ENCODE measurements around the gene TEDDM1. TPM values are rescaled to one million over a fixed set of nuclear protein-coding genes. Genes with fewer than 3 reads are reported as not detected.
"Not testable (repeated sequence)": the region's sequence is repeated elsewhere in the genome, so short reads cannot be mapped to it uniquely, and the experiment has no call there.

TEDDM1 gene
- total and polyA plus RNA-seq, 10 of the 15 experiments (the other 5 are each of a cell fraction or from before 2014, with no cell fraction given) = 0.11 TPM; not detected in 9

DNA sequence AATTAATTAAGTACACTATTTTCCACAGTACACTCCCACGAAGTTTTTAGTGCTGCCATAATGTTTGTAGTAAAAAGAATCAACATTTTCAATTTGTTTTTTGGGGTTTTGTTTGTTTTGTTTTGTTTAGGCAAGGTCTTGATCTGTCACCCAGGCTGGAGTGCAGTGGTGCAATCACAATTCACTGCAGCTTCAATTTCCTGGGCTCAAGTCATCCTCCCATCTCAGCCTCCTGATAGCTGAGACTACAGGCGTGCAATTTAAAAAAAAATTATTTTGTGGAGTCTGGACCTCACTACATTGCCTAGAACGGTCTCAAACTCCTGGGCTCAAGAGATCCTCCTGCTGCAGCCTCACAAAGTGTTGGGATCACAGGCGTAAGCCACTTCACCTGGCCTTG is 20.3 kb downstream of the TEDDM1 start:
- intact Hi-C loops (cut with micrococcal nuclease; ENCODE audit: unreplicated experiment) = no loop called here

DNA sequence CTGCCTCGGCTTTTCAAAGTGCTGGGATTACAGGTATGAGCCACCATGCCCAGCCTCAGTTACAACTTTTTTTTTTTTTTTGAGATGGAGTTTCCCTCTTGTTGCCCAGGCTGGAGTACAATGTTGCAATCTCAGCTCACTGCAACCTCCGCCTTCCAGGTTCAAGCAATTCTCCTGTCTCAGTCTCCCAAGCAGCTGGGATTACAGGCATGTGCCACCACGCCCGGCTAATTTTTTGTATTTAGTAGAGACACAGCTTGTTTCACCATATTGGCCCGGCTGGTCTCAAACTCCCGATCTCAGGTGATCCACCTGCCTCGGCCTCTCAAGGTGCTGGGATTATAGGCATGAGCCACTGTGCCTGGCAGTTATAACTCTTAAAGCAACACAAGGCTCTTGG is 20.7 kb downstream of the TEDDM1 start:
- H3K9ac ChIP-seq (ENCODE audit: control insufficient read depth, insufficient read depth, low read length); FAIRE-seq; H3K9me3 ChIP-seq (replicated peaks; ENCODE audit: control insufficient read depth, insufficient read depth, low read length); H3K79me2 ChIP-seq (ENCODE audit: control insufficient read depth, insufficient read depth, low read length); H3K36me3 ChIP-seq (ENCODE audit: control insufficient read depth in 2 of 2, insufficient read depth in 2 of 2, low read length in 1 of 2); intact Hi-C loops (cut with micrococcal nuclease; ENCODE audit: unreplicated experiment); in situ Hi-C loops (cut with MboI); H3K27ac ChIP-seq (ENCODE audit: control insufficient read depth, insufficient read depth); H3K4me2 ChIP-seq (ENCODE audit: control insufficient read depth, insufficient read depth); H2AFZ ChIP-seq (ENCODE audit: control insufficient read depth, low read depth, low read length); DNase-seq (ENCODE audit: low read depth, low spot score); H3K27me3 ChIP-seq (replicated peaks in 1 of 2; ENCODE audit: control insufficient read depth in 2 of 2, insufficient read depth in 2 of 2, low read length in 1 of 2); ATAC-seq; H3K4me3 ChIP-seq; H3K4me1 ChIP-seq (ENCODE audit: control insufficient read depth, insufficient read depth, low read length); BruUV-seq (replicated peaks); H4K20me1 ChIP-seq (ENCODE audit: control insufficient read depth, insufficient read depth): not testable (repeated sequence)
- CTCF ChIA-PET = interaction anchor here (1.2 kb wide), 1 partner anchor 9 kb away, joined by 3 read pairs; no protein-coding TSS in a partner anchor
- POLR2A ChIA-PET = interaction anchor here (0.6 to 0.8 kb wide), 3 partner anchors 9 to 287 kb away, joined by 3 read pairs; no protein-coding TSS in a partner anchor
- WGBS (ENCODE audit: insufficient coverage, insufficient replicate concordance, low lambda C conversion rate, missing lambda C conversion rate) = 85% methylated on average over 7 of the region's 7 CpGs
- SMC1A ChIA-PET (ENCODE audit: uncharacterized antibody, unreplicated experiment) = interaction anchor here (0.7 to 1.1 kb wide), 2 partner anchors 9 to 10 kb away, joined by 3 to 4 read pairs; no protein-coding TSS in a partner anchor
- RAD21 ChIA-PET (ENCODE audit: unreplicated experiment) = interaction anchor here (0.8 kb wide), 1 partner anchor 16 kb away, joined by 4 read pairs; no protein-coding TSS in a partner anchor

More for the DNA sequence above, 20.3 kb downstream of the TEDDM1 start:
- Histone ChIP-seq H2AFZ (ENCODE audit: control insufficient read depth, low read depth, low read length) (no peak overlapping the region), H3K9ac (ENCODE audit: control insufficient read depth, insufficient read depth, low read length) (no peak overlapping the region), H3K9me3 (replicated peaks; ENCODE audit: control insufficient read depth, insufficient read depth, low read length) (no peaks in the 10 kb centered on the region), H3K27me3 (replicated peaks in 1 of 2; ENCODE audit: control insufficient read depth in 2 of 2, insufficient read depth in 2 of 2, low read length in 1 of 2) (no peaks in the 10 kb centered on the region; a peak in 1 of 4 replicates), H4K20me1 (ENCODE audit: control insufficient read depth, insufficient read depth) (no peaks in the 10 kb centered on the region), H3K4me1 (ENCODE audit: control insufficient read depth, insufficient read depth, low read length) (no peaks in the 10 kb centered on the region), H3K27ac (ENCODE audit: control insufficient read depth, insufficient read depth) (no peak overlapping the region), H3K79me2 (ENCODE audit: control insufficient read depth, insufficient read depth, low read length) (no peaks in the 10 kb centered on the region), H3K4me2 (ENCODE audit: control insufficient read depth, insufficient read depth) (no peak overlapping the region), H3K36me3 (ENCODE audit: control insufficient read depth in 2 of 2, insufficient read depth in 2 of 2, low read length in 1 of 2) (no peaks in the 10 kb centered on the region; a peak in 2 of 4 replicates), H3K4me3 (no peak overlapping the region)
- ChIA-PET POLR2A (interaction anchor here (0.8 kb wide), 1 partner anchor 10 kb away, joined by 3 read pairs; no protein-coding TSS in a partner anchor), CTCF (interaction anchor here (1.2 kb wide), 1 partner anchor 9 kb away, joined by 3 read pairs; no protein-coding TSS in a partner anchor), SMC1A (ENCODE audit: uncharacterized antibody, unreplicated experiment) (interaction anchor here (0.7 to 1.4 kb wide), 3 partner anchors 9 to 187 kb away, joined by 3 to 4 read pairs (median 3); no protein-coding TSS in a partner anchor), RAD21 (ENCODE audit: unreplicated experiment) (interaction anchor here (0.8 kb wide), 1 partner anchor 15 kb away, joined by 4 read pairs; no protein-coding TSS in a partner anchor)
- no peak for TF ChIP-seq EP300 (IDR thresholded peaks at IDR 0.05; ENCODE audit: borderline replicate concordance in 1 of 2, control insufficient read depth in 1 of 2, low read depth in 2 of 2, low read length in 2 of 2)
- no peak for TF ChIP-seq RAD51 (IDR thresholded peaks at IDR 0.05)
- no peak for TF ChIP-seq SUPT20H (IDR thresholded peaks at IDR 0.05; ENCODE audit: borderline replicate concordance, control insufficient read depth, low read depth, low read length)
- no peak for TF ChIP-seq IRF4 (IDR thresholded peaks at IDR 0.05; ENCODE audit: low read depth, low read length)
- TF ChIP-seq, protein P1, sequence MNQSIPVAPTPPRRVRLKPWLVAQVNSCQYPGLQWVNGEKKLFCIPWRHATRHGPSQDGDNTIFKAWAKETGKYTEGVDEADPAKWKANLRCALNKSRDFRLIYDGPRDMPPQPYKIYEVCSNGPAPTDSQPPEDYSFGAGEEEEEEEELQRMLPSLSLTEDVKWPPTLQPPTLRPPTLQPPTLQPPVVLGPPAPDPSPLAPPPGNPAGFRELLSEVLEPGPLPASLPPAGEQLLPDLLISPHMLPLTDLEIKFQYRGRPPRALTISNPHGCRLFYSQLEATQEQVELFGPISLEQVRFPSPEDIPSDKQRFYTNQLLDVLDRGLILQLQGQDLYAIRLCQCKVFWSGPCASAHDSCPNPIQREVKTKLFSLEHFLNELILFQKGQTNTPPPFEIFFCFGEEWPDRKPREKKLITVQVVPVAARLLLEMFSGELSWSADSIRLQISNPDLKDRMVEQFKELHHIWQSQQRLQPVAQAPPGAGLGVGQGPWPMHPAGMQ (IDR thresholded peaks at IDR 0.05; ENCODE audit: borderline replicate concordance) = no peak
- TF ChIP-seq BCL11A (IDR thresholded peaks at IDR 0.05; ENCODE audit: low read depth, low read length) = no peak
- no peak for TF ChIP-seq BRCA1 (IDR thresholded peaks at IDR 0.05; ENCODE audit: low read depth, low read length)
- no peak for TF ChIP-seq ZNF622 (IDR thresholded peaks at IDR 0.05)
- no peak for TF ChIP-seq TCF3 (IDR thresholded peaks at IDR 0.05; ENCODE audit: borderline replicate concordance, insufficient read depth, low read depth, low read length)
- TF ChIP-seq CREB1 (IDR thresholded peaks at IDR 0.05; ENCODE audit: low read depth) = no peak
- no peak for TF ChIP-seq PAX5 (IDR thresholded peaks at IDR 0.05; ENCODE audit: borderline replicate concordance, low read depth, low read length)
- no peak for TF ChIP-seq NRF1 (conservative IDR thresholded peaks at IDR 0.05; ENCODE audit: low read depth, low read length)
- no peak for TF ChIP-seq POU2F2 (IDR thresholded peaks at IDR 0.05; ENCODE audit: borderline replicate concordance, low read depth, low read length)
- TF ChIP-seq SP1 (IDR thresholded peaks at IDR 0.05; ENCODE audit: low read depth, low read length) = no peak
- BruUV-seq (replicated peaks) = no TSS peak
- FAIRE-seq (no peak), ATAC-seq (no peak), DNase-seq (ENCODE audit: low read depth, low spot score) (no peak)
- in situ Hi-C loops (cut with MboI) = no loop called here
- 57% methylated on average over 4 of the region's 4 CpGs for WGBS (ENCODE audit: insufficient coverage, insufficient replicate concordance, low lambda C conversion rate, missing lambda C conversion rate)
